Measurements from ENCODE around the gene C1QTNF2. TPM values are rescaled to one million over a fixed set of nuclear protein-coding genes. Genes with fewer than 3 reads are reported as not detected.

C1QTNF2 gene
- total RNA-seq: not detected

GRCh38 chr5:160369990-160370712, at the start of gene C1QTNF2:
TSS of gene C1QTNF2 (minus strand) at chr5:160370626. CDS start at chr5:160355011, 15,615 bp downstream.
- no peak for DNase-seq

GRCh38 chr5:160420331-160420610, 49.8 kb upstream of the C1QTNF2 start:
- no peak for DNase-seq

GRCh38 chr5:160419458-160420330, 49.3 kb upstream of the C1QTNF2 start:
- DNase-seq: peak; percentile 15

GRCh38 chr5:160418561-160419457, 48.4 kb upstream of the C1QTNF2 start, which contains the start of gene SLU7:
TSS of gene SLU7 (minus strand) at chr5:160419081. CDS start at chr5:160415294, 3,787 bp downstream.
- peak; percentile 89 for DNase-seq

- DNase-seq: peak; percentile 41
Observed at GRCh38 chr5:160399402-160400353, 29.3 kb upstream of the C1QTNF2 start, which contains the start of gene FAM200C. TSS of gene FAM200C (minus strand) at chr5:160400054. CDS start at chr5:160395490, 4,564 bp downstream.

- DNase-seq: no peak
Observed at GRCh38 chr5:160398806-160399205, 28.4 kb upstream of the C1QTNF2 start.

DNA sequence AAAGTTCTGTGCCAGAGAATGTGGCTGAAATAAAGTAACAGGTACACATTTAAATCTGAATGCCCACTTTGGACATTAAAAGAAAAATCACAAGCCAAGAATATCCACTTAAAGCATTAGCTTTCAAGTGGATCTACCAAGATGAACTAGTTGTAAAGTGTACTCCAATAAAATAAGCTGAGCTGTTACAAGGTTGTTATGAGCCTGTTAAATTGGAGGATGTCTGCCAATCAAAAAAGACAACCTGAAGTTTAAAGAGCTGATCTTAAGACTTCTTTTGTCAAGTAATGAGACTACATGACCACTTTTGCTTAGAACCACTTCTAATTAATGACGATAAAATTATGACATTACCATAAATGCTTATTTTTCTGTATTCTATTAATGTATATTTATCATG, 27.1 kb upstream of the C1QTNF2 start:
- no peak for DNase-seq

GRCh38 chr5:160395111-160395510, 24.7 kb upstream of the C1QTNF2 start:
- no peak for DNase-seq

- DNase-seq: no peak
Observed at GRCh38 chr5:160390787-160391696, 20.6 kb upstream of the C1QTNF2 start.

GRCh38 chr5:160387445-160387844, 17.0 kb upstream of the C1QTNF2 start:
- DNase-seq: no peak

DNA sequence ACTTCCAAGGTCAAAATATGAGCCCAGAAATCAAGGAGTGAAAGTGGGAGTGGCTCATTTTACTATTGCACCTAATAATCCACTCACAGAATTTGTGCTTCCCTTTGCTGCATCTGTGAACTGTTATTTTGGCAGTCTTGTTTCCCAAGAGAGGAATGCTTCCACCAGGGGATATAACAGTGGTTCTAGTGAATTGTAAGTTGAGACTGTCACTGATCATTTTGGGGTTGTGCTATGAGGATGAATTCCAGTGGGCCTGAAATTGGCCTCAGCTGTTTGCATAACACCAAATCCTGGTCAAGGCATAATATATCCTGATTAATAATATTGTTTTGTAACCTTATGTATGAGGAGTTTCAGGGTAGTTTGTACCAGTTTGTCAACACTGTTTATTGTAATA, 15.1 kb upstream of the C1QTNF2 start:
- DNase-seq: no peak

- no peak for DNase-seq
Observed at GRCh38 chr5:160384681-160385080, 14.3 kb upstream of the C1QTNF2 start.

DNA sequence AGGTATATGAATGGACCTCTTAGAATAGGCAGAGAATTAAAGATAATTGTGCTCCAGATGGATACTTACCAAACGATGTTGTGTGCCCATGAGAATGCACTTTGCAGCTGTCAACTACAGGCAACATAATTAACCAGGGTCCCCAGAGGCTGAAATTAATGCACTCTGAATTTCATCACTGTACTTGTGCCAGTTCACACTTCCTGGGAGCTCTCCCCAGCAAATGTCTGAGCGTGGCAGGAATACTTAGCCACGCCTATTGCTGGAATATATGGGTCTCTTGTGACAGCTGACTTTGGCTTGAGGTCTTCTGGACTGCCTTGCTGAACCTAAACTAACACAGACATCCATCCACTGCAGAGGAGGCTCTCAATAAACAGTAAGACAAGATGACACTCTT, 11.9 kb upstream of the C1QTNF2 start:
- no peak for DNase-seq

DNA sequence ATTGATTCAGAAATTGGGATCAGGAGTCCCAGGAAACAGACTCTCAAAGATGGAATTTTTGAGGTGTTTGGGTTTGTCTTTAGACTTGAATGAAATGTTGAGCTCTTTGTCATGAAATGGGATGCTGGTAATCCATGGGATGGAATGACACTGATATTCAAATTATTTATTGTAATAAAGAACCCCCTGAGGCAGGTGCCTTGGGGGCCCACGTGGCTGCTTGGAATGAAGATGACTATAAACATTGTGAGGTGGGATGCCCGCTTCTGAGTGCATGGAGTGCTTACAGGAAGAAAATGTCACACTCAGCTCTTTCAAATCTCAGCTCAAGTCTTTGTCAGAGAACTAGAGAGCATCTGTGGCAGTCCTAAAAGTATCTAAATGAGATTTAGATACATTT, 9.6 kb upstream of the C1QTNF2 start:
- no peak for DNase-seq

DNA sequence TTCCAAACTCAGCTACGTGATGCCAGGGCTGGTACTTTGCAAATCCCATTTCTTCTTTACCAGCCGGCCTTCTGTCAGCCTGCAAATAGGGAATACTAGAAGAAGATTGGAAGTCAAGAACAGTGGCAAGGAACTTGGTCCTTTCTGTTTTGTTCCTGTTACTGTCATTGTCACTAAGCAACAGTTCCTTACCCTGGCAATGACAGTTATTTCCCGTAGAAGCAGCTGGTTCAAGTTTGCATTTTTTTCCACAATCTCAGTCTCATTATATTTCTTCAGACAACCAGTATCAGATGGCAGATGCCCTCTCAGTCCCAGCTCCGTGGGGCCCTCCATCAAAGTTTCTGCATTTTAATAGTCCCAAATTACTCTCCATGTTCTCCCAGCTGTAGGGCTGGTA, 9.1 kb upstream of the C1QTNF2 start:
- DNase-seq: no peak

- no peak for DNase-seq
Observed at GRCh38 chr5:160378330-160378729, 7.9 kb upstream of the C1QTNF2 start.

- DNase-seq: no peak
Observed at GRCh38 chr5:160377651-160378050, 7.2 kb upstream of the C1QTNF2 start.

DNA sequence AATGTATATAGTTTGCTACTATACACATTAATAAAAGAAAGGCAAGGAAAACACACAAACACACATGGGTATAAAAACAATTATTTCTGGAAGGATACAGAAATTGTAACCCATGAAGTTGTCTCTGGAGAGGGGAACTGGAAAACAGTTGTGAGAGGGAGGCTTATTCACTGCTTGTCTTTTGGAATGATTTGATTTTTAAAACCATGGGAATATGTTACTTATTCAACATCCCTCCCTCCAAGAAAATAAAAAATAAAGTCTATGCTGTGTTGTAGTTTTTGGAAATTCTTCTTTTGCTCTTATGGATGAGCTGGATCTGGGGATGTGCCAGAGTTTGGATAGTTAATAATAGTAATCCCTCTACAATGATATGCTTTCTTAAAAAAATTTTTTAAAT, 6.0 kb upstream of the C1QTNF2 start:
- no peak for DNase-seq

- no peak for DNase-seq
Observed at GRCh38 chr5:160375701-160376100, 5.3 kb upstream of the C1QTNF2 start.

GRCh38 chr5:160375166-160375565, 4.7 kb upstream of the C1QTNF2 start:
- no peak for DNase-seq

GRCh38 chr5:160371294-160371693, 868 bp upstream of the C1QTNF2 start:
- DNase-seq: no peak
